GM21723 (cell line): ENCODE measurements around the gene RNF111.
A peak's percentile ranks its signal among the peaks of the same experiment; 100 is the strongest.
"Not testable (repeated sequence)": the region's sequence is repeated elsewhere in the genome, so short reads cannot be mapped to it uniquely, and the experiment has no call there.

Experiments
- ATAC-seq: cut with Tn5 transposase; IDR thresholded peaks from one replicate; pipeline ENCODE4 v1.9.1; 2021; ENCODE audit warnings: mild to moderate bottlenecking, moderate library complexity; ENCODE audit not compliant: unreplicated experiment

Gene RNF111

DNA sequence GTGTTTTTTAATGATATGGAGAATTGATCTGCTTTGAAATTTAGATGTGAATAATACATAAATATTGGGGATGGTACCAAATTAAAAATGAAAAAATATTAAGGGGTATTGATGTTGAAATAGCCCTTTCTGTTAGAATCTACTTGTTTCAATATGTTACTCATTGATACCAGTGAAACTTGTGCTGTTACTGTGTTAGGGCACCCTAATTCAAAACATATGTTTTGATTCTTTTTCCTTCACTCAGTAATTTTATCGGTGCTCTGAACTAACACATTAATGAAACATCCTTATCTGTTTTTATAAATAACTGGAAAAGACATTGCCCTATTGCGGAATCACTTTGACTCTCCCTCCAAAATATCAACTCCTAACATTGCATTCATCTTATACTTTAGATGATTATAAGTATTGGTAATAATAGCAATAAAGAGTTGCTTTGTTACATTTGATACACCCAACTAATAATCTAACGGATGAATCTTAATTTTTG, 65.5 kb downstream of the RNF111 start:
- ATAC-seq = no peak

DNA sequence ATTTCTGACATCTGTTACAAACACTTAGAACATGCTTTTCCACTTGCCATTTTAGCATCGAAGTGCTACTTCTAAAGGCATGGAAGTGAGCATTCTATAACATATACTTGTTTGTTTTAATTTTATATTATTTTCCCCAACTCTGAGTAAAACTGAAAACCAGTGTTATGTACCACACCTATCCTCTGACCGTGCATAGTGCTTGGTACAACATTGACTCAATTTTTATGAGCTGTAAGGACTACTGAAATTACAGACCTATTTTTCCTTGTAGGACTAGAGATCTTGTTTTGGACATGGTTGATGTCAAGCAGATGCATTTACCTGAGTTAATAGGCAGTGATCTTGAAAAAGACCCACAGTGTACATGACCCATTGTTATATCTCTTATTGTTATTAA, 66.0 kb downstream of the RNF111 start:
- no peak for ATAC-seq

- ATAC-seq = no peak
Observed at GRCh38 chr15:59059076-59059597, 71.7 kb downstream of the RNF111 start.

DNA sequence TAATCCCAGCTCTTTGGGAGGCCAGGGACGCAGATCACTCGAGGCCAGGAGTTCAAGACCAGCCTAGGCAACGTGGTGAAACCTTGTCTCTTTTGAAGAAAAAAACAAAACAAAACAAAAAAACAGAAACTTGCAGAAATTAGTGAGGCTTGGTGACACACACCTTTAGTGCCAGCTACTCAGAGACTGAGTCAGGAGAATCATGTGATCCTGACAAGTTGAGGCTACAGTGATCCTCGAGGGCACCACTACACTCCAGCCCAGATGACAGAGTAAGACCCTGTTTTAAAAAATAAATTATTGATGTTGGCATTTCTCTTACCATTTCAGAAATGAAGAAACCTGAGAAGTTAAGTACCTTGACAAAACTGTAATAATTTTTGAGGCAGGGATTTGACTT, 72.9 kb downstream of the RNF111 start:
- no peak for ATAC-seq

- ATAC-seq = no peak
Observed at GRCh38 chr15:59063042-59063441, 75.6 kb downstream of the RNF111 start.

GRCh38 chr15:59069430-59069829, 82.0 kb downstream of the RNF111 start:
- no peak for ATAC-seq

GRCh38 chr15:59074607-59075006, 87.1 kb downstream of the RNF111 start:
- ATAC-seq = no peak

DNA sequence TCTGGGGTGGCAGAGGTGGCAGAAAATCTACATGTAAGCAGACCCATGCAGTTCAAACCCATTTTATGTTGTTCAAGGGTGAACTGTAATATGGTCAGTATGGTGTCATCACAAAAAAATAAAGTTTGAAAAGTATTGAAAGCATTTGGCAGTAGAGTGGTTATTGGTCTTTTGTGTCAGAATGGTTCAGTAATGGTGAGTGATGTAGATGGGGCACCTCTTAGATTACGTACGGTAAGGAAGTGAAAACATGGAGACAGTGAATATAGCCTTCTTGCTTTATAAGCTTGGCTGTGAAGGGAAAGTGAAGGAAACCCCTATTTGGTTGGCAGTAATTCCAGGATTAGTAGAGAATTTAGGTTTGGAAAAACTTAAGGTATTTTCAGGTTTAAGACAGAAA, 100.3 kb downstream of the RNF111 start:
- ATAC-seq = no peak

- no peak for ATAC-seq
Observed at GRCh38 chr15:59094077-59094476, 106.6 kb downstream of the RNF111 start.

GRCh38 chr15:59096429-59096828, 109.0 kb downstream of the RNF111 start:
- ATAC-seq = no peak

DNA sequence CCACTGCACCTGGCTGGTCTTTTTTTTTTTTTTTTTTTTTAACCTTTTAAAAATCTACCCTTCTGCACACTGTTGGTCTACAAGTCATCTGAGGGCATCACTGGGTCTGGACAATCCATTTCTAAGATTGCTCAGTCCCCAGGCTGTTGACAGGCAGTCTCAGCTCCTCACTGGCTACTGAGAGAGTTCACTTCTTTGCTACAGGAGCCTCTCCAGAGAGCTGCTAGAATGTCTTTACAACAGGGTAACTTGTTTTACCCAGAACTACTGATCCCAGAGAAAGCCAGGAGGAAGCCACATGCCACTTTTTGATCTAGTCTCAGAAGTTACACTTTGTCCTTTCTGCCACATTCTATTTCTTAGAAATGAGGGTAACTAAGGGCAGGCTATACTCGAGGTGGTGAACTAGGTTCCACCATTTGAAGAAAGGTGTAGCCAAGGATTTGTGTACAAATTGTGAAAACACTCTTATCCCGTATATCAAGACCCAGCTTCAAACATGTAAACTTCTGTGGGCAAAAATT, 111.8 kb downstream of the RNF111 start:
- ATAC-seq = no peak

- ATAC-seq = peak; percentile 27
Observed at GRCh38 chr15:59104602-59104911, 117.1 kb downstream of the RNF111 start.

DNA sequence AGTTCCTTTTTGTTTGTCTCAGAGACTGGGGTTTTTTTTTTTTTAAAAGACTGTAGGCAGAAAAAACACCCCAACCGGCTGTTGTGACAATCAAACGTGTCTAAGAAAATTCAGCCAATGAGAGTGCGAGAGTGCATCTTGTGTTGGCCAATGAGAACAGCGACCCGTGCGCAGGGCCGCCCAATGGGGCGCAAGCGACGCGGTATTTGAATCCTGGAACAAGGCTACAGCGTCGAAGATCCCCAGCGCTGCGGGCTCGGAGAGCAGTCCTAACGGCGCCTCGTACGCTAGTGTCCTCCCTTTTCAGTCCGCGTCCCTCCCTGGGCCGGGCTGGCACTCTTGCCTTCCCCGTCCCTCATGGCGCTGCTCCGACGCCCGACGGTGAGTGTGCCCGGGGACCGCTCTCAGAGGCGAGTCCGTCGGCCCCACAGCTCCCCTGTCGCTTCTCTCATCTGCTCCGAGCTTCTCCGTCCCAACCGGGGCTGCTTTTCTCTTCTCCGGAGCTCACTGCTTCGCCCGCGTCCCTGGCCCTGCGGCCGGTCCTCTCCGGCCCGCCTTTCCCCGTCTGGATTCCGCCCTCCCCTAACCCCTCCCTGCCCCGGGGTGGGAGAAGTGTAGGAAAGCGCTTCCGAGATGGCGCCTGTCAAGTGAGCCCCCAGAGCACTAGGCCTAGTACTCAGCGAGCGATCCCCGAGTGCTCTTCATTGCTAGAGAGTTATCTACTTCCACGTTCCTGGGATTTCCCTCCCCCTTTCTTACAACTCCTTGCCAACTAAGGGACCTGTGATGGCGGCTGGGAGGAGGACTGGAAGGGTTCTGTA, 117.7 kb downstream of the RNF111 start, which contains the start of gene CCNB2:
CCNB2 (plus strand) TSS at position 235 of the 821 bp plus-strand sequence; CDS start at position 358, 123 bp downstream.
- ATAC-seq = peak; percentile 96

DNA sequence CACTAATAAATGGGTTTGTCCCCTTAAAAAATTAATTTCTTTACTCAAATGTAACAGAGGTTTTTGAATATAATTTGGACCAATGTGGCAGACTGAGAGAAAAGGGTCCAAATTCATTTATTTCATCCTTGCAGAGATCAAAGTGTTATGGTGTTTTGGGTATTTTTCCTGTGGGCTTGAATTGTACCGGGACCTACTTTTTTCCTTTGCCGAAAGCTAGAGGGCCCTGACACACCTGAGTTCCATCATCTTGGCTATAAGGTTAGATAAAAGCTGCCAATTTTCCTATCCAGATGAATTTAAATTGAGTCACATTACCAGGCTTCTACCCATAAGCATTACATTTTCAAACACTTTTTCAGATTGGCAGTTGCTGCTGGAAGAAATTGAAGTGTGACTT, 118.4 kb downstream of the RNF111 start:
- ATAC-seq = no peak

GRCh38 chr15:59111251-59111650, 123.8 kb downstream of the RNF111 start:
- no peak for ATAC-seq

GRCh38 chr15:59115047-59115446, 127.6 kb downstream of the RNF111 start:
- ATAC-seq = no peak

GRCh38 chr15:59116141-59116540, 128.7 kb downstream of the RNF111 start:
- no peak for ATAC-seq

- ATAC-seq = no peak
Observed at GRCh38 chr15:59116771-59117170, 129.3 kb downstream of the RNF111 start.

DNA sequence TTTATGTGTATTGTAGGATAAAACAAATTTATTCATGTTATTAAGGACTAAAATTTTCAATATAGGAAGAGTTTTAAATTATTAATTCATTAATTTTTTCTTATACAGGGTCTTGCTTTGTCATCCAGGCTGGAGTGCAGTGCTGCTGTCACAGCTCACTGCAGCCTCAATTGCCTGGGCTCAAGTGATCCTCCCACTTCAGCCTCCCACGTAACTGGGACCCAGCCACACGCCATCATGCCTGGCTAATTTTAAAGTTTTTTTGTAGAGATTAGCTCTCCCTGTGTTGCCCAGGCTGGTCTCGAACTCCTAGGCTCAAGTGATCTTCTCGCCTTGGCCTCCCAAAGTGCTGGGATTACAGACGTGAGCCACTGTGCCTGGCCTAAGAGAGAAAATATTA, 132.2 kb downstream of the RNF111 start:
- no peak for ATAC-seq

DNA sequence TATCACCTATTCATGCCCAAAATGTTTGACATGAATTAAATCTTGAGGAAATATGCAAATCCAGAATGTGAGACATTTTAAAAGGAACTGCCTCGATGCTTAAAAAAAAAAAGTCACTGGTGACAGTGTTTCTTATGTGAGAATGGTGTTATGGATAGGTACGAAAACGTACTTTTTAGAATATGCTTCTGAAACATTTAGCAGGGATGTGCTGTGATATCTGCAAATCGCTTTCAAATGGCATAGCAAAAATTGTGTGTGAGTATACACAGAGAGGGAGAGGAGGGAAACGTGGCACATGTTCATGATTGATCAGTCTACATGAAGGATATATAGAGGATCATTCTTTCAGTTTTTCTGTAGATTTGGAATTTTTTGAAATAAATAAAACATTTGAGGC, 133.5 kb downstream of the RNF111 start:
- no peak for ATAC-seq

DNA sequence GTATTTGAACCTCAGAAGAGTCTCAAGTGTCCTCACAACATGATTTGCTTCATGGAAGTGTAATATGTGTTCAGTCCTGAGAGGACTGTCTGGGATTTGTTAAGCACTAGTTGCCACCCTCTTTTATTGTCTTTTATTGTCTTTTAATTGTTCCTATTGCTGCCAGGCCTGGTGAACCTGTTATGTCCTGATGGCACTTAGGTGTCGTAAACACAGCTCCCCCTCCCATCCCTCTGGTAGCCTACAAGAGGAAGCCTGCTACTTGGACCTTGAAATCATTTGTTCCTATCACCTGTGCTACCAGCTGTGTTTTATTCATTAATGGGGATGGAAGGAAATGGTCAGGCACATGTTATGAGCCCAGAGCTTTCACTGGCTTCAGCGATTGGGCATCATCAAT, 136.8 kb downstream of the RNF111 start:
- no peak for ATAC-seq

GRCh38 chr15:59125683-59126082, 138.2 kb downstream of the RNF111 start:
- not testable (repeated sequence) for ATAC-seq
